Measurements from ENCODE around the gene CNTNAP5.

- TF ChIP-seq CTCF (IDR thresholded peaks at IDR 0.05; ENCODE audit: low read depth, low read length, missing input control) (no peak), TAF1 (conservative IDR thresholded peaks at IDR 0.05) (no peak), YY1 (IDR thresholded peaks at IDR 0.05) (no peak), HNF4G (IDR thresholded peaks at IDR 0.05) (no peak), ZBTB33 (IDR thresholded peaks at IDR 0.05) (no peak), ATF3 (IDR thresholded peaks at IDR 0.05) (no peak), RAD21 (IDR thresholded peaks at IDR 0.05) (no peak), REST (IDR thresholded peaks at IDR 0.05) (no peak)
Observed at GRCh38 chr2:124805060-124805459, 780.0 kb downstream of the CNTNAP5 start.
